ENCODE results near the gene KANSL1. TPM values are rescaled to one million over a fixed set of nuclear protein-coding genes. Genes with fewer than 3 reads are reported as not detected.

The KANSL1 gene
- total RNA-seq, 1 experiment from 2014 or later: 47.6 TPM

DNA sequence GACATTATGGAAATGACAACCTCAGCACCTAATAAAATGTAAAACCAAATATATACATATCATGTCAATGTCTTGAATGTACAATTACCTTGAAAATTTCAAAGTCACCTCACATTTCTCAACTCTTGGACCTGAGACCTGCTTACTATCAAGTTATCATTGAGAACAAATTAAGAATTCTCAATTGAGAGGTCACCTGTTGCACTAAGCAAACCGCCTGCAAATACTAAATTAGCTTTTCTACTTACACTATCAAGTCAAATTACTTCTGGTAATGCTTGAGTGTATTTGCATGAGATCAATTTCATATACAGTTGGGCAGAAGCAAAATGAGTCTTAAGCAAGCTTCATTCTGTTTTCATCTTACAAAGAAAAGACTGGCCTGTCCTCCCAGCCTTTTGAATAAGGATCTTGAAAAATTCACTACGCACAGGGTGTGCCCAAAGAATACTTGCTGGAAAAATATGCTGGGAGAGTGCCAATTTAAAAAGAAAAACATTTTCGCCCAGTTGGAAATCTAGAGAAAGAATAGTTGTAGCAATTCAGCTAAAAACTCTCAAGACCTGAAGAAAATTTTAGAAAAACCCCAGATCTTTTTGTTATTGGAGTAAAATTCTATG is 35.7 kb downstream of the KANSL1 start:
- ATAC-seq (no peak), DNase-seq (no peak)
- no peak overlapping the region for H3K27ac ChIP-seq (ENCODE audit: low read length)
- H3K36me3 ChIP-seq (ENCODE audit: low read depth, low read length): no peaks in the 10 kb centered on the region
- H3K4me2 ChIP-seq (ENCODE audit: low read length): no peak overlapping the region
- CTCF ChIA-PET: no interaction called here
- H3K79me2 ChIP-seq (ENCODE audit: low read length): peaks cover 99% of the 10 kb centered on the region
- intact Hi-C loops (cut with micrococcal nuclease): loop anchor here (10.0 kb wide), 1 partner anchor 113 kb away; no protein-coding TSS in a partner anchor
- H4K20me1 ChIP-seq (ENCODE audit: low read length): peaks cover 88% of the 10 kb centered on the region
- H3K4me1 ChIP-seq (ENCODE audit: insufficient read depth, low read length): peaks cover 22% of the 10 kb centered on the region
- POLR2A ChIA-PET (ENCODE audit: unreplicated experiment): interaction anchor here (0.6 kb wide), 1 partner anchor 1367 kb away, joined by 3 read pairs; no protein-coding TSS in a partner anchor
- H3K9me2 ChIP-seq (replicated peaks; ENCODE audit: low read length): no peaks in the 10 kb centered on the region
- no TSS peak for BruUV-seq (replicated peaks)
- H3F3A ChIP-seq (ENCODE audit: low read length, unreplicated experiment): no peaks in the 10 kb centered on the region
- no peak overlapping the region for H3K4me3 ChIP-seq (ENCODE audit: low read length)
- H3K9me3 ChIP-seq (ENCODE audit: low read length): no peaks in the 10 kb centered on the region
- H3K9ac ChIP-seq (ENCODE audit: low read length): no peak overlapping the region
- TF ChIP-seq, protein P1, sequence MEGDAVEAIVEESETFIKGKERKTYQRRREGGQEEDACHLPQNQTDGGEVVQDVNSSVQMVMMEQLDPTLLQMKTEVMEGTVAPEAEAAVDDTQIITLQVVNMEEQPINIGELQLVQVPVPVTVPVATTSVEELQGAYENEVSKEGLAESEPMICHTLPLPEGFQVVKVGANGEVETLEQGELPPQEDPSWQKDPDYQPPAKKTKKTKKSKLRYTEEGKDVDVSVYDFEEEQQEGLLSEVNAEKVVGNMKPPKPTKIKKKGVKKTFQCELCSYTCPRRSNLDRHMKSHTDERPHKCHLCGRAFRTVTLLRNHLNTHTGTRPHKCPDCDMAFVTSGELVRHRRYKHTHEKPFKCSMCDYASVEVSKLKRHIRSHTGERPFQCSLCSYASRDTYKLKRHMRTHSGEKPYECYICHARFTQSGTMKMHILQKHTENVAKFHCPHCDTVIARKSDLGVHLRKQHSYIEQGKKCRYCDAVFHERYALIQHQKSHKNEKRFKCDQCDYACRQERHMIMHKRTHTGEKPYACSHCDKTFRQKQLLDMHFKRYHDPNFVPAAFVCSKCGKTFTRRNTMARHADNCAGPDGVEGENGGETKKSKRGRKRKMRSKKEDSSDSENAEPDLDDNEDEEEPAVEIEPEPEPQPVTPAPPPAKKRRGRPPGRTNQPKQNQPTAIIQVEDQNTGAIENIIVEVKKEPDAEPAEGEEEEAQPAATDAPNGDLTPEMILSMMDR (conservative IDR thresholded peaks at IDR 0.05; ENCODE audit: low read depth, low read length): no peak
- TF ChIP-seq EZH2 (IDR thresholded peaks at IDR 0.05; ENCODE audit: low read length, unreplicated experiment) (no peak), EZH2phosphoT487 (IDR thresholded peaks at IDR 0.05; ENCODE audit: borderline replicate concordance, low read length) (no peak)
- no peaks in the 10 kb centered on the region for H3K27me3 ChIP-seq (ENCODE audit: low read length)
- H2AFZ ChIP-seq (ENCODE audit: low read length): no peak overlapping the region

DNA sequence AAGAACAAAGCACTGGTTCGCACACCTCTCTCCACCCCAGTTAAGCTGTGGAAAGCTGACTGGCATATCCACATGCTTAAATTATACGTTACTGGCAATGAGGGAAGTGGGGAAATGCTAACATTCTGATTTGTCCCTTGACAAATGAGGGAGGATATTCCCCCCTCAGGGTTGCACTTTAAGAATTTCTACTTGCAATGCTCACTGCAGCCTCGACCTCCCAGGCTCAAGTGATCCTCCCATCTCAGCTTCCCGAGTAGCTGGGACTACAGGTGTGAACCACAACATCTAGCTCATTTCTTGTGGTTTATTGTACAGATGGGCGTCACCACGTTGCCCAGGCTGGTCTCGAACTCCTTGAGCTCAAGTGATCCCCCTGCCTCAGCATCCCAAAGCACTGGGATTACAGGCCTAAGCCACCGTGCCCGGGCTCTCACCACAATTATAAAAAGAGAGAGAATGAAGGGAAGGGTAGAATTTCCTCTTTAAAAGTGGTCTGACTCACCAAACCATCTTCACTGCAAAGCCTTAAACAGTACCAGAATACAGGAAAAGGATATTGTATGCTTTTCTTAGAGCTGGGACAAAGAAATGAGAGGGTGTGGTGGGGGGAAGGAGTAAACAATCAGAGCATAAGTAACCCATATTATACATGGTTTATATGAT is 38.9 kb downstream of the KANSL1 start:
- peaks cover 89% of the 10 kb centered on the region for H4K20me1 ChIP-seq (ENCODE audit: low read length)
- H3K4me2 ChIP-seq (ENCODE audit: low read length): peak overlapping the region; percentile 22; the same call in 1 of the 2 replicates
- H3K36me3 ChIP-seq (ENCODE audit: low read depth, low read length): no peaks in the 10 kb centered on the region
- no peaks in the 10 kb centered on the region for H3K9me2 ChIP-seq (replicated peaks; ENCODE audit: low read length)
- intact Hi-C loops (cut with micrococcal nuclease): loop anchor here (5.0 to 10.0 kb wide), 3 partner anchors 47 to 109 kb away; no protein-coding TSS in a partner anchor
- H3K79me2 ChIP-seq (ENCODE audit: low read length): peaks cover 98% of the 10 kb centered on the region
- no peak overlapping the region for H2AFZ ChIP-seq (ENCODE audit: low read length)
- BruUV-seq (replicated peaks): no TSS peak
- peak; percentile 63 for DNase-seq
- no peaks in the 10 kb centered on the region for H3K27me3 ChIP-seq (ENCODE audit: low read length)
- no peak overlapping the region for H3K9ac ChIP-seq (ENCODE audit: low read length)
- CTCF ChIA-PET: no interaction called here
- TF ChIP-seq, protein P1 (conservative IDR thresholded peaks at IDR 0.05; ENCODE audit: low read depth, low read length): no peak
- no peak for TF ChIP-seq EZH2phosphoT487 (IDR thresholded peaks at IDR 0.05; ENCODE audit: borderline replicate concordance, low read length)
- no peak for TF ChIP-seq EZH2 (IDR thresholded peaks at IDR 0.05; ENCODE audit: low read length, unreplicated experiment)
- H3F3A ChIP-seq (ENCODE audit: low read length, unreplicated experiment): no peaks in the 10 kb centered on the region
- no peak overlapping the region for H3K4me3 ChIP-seq (ENCODE audit: low read length)
- no peaks in the 10 kb centered on the region for H3K9me3 ChIP-seq (ENCODE audit: low read length)
- peaks cover 22% of the 10 kb centered on the region for H3K4me1 ChIP-seq (ENCODE audit: insufficient read depth, low read length)
- peak; percentile 92 for ATAC-seq
- POLR2A ChIA-PET (ENCODE audit: unreplicated experiment): interaction anchor here (0.6 kb wide), 1 partner anchor 97 kb away, joined by 4 read pairs; no protein-coding TSS in a partner anchor
- peak overlapping the region; percentile 12; the same call in 1 of the 2 replicates for H3K27ac ChIP-seq (ENCODE audit: low read length)

Data from PC-3 (cell line).